GM21381 (cell line): ENCODE measurements around the gene KLK8.

Experiments used
- ATAC-seq: cut with Tn5 transposase; IDR thresholded peaks from one replicate; pipeline ENCODE4 v1.9.1; 2021; ENCODE audit warnings: mild to moderate bottlenecking, moderate library complexity; ENCODE audit not compliant: unreplicated experiment

The KLK8 gene, protein sequence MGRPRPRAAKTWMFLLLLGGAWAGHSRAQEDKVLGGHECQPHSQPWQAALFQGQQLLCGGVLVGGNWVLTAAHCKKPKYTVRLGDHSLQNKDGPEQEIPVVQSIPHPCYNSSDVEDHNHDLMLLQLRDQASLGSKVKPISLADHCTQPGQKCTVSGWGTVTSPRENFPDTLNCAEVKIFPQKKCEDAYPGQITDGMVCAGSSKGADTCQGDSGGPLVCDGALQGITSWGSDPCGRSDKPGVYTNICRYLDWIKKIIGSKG

DNA sequence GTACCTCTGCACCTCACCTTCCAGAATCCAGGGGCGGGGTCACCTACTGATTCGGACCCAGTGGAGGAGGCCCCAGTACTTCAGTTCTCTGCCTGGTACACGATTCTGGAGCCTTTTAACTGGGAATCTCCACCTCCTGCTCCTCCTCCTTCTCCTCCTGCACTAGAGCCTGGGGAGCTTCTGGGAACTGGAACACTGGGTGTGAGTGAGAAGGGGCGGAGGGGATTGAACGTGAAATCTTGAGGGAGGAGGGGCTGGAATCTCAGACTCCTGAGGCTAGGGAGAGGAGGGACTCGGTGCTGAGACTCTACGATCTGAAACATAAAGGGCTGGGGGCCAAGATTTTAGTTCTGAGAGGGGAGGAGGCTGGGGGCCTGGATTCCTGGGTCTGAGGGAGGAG is at the start of gene KLK8:
Gene KLK8 (minus strand): TSS at position 90 of the 400 bp plus-strand sequence. CDS start 437 bp downstream, outside the sequence.
- no peak for ATAC-seq

DNA sequence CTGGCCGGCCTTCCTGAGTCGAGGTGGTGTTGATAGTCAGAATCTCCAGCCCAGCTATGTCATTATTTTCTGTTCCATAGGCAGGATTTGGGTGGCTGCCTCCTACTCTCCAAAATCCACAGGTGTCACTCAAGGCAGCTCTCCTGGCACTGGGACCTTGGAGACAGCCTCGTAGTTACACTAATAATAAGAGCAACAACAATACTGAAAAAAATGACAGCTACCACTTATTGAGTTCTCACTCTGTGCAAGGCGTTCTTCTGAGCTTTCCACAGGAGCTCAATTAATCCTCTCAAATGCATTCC is 45.6 kb upstream of the KLK8 start:
- ATAC-seq: no peak

DNA sequence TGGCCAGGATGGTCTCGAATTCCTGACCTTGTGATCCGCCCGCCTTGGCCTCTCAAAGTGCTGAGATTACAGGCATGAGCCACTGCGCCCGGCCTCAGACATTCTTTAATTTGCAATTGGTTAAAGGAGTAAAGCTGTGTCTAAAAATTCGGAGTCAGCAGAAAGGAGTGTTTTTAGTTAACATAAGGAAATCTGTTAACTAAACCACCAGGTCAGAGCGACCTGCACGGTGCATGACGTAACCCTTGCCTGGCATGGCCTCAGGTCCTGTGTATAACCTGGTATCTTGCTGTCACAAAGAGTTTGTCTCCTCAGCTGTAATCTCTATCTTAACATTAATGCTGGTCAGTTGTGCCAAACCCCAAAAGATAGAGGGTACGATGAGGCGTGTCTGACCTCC is 42.9 kb upstream of the KLK8 start:
- no peak for ATAC-seq

DNA sequence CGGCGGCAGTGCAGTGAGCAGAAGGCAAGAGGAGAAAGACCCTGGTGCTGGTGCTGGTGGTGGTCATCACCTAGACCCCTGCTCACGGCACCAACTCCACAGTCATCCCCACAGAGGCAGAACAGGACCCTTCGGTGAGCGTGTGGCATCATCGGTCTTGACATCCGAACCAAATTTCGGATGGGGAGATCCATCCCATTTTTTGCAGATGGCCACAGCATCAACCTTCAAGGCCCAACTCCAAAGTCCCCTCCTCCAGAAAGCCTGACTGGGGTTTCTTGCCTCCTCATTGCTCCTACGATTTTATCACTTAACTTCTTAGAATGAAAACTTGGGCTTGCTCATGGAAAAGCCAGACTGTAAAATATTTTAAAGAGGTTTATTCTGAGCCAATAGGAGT is 42.1 kb upstream of the KLK8 start:
- no peak for ATAC-seq

DNA sequence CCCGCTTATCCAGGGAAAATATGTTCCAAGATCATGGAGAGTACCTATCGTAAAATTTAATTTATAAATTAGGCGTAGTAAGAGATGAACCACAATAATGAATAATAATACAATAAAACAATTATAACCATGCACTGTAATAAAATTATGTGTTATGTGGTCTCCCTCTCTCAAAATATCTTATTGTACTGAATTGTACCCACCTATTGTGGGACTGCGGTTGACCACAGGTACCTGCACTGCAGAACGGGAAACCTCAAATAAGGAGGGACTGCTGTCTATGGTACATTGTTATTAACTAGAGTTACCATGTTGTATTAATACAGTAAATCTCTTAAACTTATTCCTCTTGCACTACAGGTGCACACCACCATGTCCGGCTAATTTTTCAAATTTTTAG is 38.7 kb upstream of the KLK8 start:
- no peak for ATAC-seq

DNA sequence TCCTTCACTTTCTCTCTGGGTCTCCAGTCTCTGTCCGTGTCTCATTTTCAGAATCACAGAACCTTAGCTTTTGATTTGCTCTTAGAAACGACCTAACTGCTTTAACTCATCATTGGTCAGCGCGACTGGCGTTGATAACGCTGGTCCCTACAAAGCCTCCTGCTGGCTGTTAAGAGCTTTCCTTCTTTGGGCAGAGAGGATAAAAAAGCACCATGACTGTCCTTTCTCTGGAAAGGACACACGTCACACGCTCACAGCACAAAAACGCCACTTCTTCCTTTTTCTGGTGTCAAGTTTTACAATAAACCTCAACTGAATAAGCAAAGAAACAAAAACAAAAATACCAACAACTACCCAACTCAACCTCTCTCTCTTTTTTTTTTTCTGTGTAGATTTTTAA is 35.1 kb upstream of the KLK8 start:
- ATAC-seq: no peak

DNA sequence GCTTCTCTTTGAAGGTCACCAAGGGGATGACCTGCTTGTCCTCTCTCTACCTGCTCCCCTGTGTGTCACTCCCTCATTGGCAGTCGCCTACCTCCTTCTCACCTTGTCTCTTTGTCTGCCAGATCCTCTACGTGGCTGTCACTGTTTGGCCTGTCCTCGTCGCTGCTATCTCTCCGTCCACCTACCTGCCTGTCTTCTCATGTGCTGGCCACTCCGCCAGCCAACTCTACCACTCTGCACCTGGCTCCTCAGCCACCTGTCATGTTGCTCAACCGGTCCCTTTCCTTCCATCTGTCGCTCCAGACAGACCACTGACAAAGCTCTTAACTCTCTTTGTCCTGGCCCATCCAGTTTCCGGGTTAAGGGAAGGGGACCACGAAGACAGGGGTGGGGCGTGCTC is 33.3 kb upstream of the KLK8 start, which contains the start of gene KLK12:
Gene KLK12 (minus strand): TSS at position 299 of the 400 bp plus-strand sequence. CDS start 381 bp downstream, outside the sequence.
- ATAC-seq: no peak

DNA sequence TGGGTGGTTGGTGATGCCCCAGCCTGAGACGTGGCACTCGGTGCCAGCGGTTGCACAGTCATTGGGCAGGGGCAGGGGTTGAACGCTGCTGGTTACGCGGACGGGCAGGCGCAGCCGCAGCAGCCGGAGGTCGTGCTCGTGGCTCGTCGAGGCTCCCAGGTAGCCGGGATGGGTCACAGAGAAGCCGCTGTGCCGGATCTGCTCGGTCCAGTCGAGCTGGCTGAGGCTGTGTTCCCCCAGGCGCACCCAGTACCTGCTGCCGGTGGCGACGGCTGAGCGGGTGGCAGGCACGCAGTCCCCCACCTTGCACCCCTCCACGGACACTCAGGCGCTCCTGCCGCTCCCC is 30.4 kb upstream of the KLK8 start:
- ATAC-seq: no peak

DNA sequence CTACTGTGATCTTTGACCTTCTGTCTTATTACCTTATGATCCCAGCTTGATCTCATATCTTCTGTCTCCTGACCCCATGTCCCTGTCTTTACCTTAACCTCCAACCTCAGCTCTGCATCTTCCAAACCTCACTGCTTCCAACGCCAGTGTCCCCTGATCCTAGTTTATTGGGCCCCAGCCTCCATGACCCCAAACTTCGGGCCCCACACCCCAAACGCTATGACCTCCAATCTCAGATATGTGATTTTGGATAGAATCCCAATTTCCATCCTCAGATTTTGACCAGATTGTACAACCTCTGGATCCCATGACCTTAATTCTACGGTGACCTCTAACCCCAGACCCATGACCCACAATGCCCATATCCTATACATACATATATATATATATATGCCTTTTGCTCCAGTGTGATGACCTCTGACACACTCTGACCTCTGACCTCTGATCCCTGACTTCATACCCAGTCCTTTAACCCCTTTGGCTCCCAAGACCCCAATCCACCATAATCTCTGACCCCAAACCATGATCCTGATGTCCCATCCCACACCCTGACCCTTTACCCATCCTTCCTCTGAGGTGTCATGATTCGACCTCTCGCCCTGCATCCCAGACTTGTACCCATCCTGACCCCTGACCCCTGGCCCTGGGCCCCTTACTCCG is 29.9 kb upstream of the KLK8 start:
- no peak for ATAC-seq

DNA sequence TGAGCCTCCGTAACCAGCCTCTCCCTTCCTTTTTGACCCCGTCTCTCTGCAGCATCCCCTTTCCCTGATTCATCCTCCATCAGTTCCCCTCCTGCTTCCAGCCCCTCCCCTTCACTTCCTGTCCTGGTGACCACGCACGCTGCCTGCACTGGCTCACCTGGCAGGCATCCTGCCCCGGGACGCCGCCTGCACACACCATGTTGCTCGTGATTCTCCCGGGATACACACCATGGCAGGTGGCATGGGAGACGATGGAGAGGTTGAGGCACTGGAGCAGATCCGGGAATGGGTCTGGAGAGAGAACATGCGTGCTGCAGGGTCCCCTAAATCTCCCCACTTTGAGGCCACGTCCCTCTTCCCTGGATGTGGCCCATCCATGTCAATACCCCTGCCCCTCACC is 29.2 kb upstream of the KLK8 start:
- ATAC-seq: no peak

DNA sequence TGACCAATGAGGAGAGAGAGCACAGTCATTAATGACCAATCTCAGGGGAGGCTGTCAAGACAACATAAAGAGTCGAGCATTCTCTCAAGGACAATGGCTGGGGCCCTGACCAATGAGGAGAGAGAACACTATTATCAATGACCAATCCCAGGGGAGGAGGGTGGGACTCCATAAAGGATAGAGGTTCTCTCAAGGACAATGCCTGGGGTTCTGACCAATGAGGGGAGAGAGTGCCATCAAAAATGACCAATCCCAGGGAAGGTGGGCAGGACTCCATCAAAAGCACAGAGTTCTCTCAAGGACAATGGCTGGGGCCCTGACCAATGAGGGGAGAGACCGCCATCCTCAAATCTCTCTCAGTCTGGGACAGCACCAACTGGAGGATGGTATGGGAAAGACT is 28.3 kb upstream of the KLK8 start:
- ATAC-seq: no peak

DNA sequence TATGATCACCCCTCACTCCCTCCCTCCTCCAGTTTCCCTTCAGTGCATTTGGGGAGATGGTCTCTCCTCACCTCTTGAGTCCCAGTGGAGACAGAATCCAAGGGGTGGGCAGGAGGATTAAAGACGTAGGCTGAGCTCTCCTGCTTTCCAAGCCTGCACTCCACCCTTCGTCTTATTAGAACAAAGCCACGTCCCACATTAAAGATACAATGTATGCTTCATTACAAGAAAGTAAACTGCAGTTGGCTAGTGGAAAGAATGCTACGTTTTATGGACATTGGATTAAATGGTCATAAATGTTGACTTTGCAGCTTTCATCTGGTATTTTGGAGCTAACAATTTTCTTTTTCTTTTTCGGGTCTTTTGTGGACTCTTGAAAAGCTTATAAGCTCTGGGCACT is 26.5 kb upstream of the KLK8 start:
- no peak for ATAC-seq

DNA sequence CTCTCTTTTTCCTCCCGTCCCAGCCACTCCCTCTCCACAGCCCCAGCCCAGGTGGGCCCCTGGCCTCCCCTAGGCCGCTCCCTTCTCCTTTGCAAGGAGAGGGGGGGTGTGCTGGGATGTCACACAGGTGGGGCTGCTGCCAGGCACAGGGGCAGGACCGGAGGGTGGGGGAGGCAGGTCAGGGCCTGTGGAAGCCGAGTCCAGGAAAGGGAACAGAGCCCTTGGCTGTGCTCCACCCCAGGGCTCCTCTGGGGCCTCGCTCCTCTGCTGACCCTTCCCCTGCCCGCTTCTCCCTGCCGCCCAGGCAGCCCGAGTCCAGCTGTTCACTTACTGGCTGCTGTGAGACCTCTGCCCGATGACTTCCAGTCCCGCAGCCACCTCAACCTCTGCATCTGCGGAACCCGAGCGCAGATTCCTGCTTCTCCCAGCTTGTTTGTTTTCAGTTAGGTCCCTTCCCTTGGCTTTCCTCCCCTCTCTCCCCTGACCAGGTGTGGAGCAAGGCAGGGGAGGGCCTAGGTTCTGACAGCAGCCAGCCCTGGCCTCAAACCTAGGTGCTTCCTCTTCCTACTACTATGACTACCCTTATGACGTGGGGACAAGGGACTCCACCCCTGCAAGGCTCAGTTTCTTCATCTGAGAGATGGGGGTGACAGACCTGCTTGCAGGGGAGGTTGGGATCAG is 25.9 kb upstream of the KLK8 start:
- ATAC-seq: no peak

DNA sequence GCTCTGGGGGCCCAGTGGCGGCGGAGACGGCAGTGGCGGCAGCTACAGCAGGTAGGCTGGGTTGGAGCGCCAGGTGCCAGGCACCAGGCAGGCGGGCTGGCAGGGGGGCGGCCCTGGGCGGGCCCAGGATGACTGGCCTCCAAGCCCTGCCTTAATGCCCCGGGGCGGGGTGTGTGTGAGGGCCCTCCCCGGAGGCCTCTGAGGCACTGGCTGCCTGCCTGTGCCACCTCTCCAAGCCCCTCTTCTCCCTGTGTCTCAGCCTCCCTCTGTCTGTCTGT is 25.1 kb upstream of the KLK8 start, which contains the start of gene KLK11:
Gene KLK11 (minus strand): TSS at position 63 of the 278 bp plus-strand sequence. CDS start 985 bp downstream, outside the sequence.
- ATAC-seq: no peak

DNA sequence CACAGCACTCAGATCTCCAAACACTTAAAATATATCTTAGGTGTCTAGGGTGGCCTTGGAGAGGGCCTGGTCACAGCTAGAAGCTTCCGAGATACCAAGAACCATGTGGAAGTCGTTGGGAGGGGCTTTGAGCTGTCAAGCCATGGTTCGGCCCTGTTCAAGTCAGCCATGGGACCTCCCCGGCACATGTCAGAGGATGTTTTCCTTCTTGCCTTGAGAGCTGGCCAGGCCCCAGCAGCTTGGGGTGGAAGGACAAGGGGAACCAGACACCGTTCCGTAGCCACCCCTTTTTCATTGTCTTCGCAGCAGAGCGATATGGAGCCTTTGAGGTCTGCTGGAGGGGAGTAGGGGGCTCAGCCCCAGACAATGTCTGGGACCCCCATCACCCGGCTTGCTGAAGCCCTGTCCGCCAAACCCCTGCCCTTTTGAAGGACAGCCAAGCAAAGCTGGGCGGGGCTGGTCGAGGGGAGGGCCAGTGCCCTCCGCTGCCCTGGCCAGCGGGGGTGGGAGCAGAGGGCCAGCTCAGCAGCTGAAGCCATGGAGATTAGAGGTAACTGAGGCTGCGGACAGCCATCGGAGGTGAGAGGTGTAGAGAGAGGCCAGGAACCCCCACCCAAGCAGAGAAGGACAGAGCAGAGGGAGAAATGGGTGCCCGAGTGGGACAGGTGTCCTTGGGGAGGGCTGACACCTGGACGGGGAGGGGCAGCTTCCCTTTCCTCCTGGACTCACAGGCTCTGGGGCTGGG is 24.6 kb upstream of the KLK8 start:
- no peak for ATAC-seq

DNA sequence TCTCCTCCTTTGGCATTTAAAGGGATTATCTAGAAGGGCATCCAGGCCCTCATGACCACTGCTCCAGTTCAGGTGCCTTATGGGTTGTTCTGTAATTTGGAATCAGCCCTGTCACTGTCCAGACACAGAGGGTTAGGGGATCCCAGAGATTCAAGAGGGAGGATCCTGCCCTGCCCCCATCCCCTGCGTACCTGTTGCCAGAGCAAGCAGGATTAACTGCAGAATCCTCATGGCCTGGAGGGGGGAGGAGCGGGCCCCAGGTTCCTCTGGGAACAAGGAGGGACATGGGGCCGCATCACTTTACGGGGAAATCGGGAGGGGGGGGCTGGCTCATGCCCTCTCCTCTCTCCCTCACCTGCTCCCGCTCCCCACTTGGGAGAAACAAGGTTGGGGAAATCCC is 24.0 kb upstream of the KLK8 start:
- no peak for ATAC-seq

DNA sequence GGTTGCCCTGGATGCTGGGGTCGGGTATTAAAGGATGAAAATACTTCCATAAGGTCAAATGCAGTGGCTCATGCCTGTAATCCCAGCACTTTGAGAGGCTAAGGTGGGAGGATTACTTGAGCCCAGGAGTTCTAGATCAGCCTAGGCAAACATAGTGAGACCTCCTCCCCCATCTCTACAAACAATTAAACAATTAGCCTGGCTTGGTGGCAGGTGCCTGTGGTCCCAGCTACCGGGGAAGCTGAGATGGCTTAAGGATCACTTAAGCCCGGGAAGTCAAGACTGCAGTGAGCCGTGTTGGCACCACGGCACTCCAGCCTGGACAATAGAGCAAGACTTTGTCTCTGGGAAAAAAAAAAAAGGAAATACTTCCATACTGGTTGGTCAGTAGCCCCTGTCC is 23.5 kb upstream of the KLK8 start:
- no peak for ATAC-seq

DNA sequence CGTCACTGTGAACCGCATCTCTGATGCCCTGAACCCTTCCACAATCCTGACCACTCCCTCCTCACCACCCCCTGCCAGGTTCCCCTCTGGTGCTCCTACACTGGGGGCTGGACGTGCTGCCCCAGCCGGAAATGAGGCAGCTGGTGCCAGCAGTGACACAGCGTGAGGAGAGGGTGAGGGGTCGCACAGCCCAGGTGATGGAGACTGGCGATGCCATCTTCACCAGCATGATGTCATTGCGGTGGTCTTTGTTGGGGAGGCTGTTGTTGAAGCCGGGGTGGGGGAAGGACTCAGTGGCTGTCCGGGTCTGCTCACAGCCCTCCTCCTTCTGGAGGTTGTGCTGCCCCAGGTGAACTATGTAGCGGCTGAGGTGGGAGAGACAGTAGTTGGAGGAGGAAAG is 22.5 kb upstream of the KLK8 start:
- no peak for ATAC-seq

DNA sequence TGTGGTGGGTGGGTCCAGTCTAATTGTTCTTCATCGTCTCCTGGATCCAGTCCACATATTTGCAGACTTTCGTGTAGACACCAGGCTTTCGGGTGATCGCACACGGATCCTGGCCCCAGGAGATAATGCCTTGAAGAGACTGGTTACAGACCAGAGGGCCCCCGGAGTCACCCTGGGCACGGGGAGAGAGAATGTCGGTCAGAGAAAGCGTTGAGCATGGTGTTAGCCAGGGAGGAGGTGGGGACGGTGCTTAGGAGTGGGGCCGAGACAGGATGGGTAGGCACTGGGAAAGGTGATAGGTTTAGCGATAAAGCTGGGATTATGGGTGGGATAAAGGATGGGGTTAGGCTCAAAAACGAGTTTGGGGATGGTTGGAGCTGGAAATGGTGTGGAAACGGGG is 21.1 kb upstream of the KLK8 start:
- no peak for ATAC-seq

DNA sequence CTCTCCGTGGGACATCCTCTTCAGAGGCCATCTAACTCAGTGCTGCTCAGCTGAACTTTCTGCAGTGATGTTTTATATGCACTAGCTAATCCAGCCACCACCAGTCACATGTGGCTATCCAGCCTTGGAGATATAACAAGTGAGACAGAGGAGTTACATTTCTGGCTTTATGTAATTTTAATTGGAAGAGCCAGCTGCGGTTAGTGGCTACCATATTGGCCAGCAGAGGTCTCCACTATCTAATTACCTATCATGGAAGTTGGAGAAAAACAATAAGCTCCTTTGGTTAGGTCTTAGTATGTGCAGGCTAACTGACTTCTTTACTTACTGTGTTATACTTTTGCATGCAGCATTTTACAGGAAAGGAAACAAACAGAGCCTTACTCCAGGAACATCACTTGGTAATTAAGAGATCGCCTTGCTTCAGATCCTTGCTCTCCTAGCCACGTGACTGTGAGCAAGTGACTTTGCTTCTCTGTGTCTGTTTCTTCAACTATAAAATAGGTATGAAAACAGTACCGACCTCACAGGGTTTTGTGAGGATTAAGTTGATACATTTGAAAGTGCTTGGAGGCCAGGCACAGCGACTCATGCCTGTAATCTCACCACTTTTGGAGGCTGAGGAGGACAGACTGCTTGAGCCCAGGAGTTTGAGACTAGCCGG is 19.7 kb upstream of the KLK8 start:
- no peak for ATAC-seq

DNA sequence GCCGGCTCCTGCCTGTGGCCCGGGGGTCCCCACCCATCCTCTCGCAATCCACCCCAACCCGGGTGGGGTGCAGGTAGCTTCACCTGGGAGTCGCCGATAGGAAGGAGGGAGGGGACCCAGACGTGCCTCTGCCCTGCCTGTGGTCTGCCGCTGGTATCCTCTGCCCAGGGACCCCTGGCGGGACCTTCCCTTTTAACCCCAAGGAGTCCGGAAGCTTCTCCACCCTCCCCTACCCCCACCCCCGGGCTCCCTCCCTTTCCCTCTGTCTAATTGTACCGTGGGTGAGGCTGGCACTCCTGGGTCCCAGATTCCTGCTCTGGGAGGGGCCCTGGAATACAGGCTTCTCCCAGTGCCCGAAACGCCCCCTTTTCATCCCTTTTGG is 18.1 kb upstream of the KLK8 start, which contains the start of gene KLK10:
Gene KLK10 (minus strand): TSS at position 166 of the 382 bp plus-strand sequence. CDS start 579 bp downstream, outside the sequence.
- ATAC-seq: no peak
